T follicular helper cell (primary cell): Measurements from ENCODE around the gene HOOK2.

ENCODE experiments used
- DNase-seq: peaks from one replicate; pipeline ENCODE4 v3.0.0-alpha.2; 2020; ENCODE audit warnings: low read depth

Gene HOOK2

DNA sequence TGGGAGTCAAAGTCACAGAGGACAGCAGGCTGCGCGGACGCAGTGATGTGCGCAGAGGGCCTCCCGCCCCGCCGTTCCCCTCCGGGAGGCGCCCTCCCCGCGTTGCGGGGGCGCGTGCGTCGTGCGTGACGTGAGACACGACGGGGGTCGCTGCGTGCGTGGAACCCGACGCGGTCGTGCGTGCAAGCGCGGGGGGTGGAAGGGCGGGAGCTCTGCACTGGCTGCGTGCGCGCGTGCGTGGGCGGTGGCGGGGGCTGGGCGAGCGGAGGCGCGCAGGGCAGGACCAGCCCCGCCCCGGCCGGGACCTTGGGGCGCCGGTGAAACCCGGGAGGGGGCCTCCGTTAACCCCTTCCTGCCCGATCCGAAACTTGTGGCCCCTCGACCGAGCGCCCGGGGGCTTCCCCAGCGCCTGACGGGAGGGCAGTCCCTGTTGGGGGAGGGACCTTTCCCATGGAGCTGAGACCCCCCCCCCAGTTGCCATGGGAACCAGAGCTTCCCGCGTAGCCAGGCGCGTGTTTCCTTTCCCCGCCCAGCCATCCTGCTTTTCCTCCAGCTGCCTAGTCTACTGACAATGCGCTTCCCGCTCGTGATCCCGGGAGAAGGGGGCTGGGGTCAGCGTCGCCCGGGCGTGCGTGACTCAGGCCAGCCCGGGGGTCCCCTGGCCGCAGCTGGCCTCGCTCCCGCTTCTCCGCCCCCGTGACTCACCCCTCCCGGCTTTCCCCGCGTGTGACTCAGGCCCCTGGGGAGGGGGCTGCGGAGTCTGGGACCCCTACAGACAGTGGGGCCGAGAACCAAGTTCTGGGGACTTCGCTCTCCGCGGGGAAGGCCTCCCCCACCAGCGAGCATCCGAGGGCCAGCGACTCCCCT lies 7.3 kb upstream of the HOOK2 start:
- peak; percentile 97 for DNase-seq

- DNase-seq: no peak
Observed at GRCh38 chr19:12782174-12782423, 6.7 kb upstream of the HOOK2 start.

DNA sequence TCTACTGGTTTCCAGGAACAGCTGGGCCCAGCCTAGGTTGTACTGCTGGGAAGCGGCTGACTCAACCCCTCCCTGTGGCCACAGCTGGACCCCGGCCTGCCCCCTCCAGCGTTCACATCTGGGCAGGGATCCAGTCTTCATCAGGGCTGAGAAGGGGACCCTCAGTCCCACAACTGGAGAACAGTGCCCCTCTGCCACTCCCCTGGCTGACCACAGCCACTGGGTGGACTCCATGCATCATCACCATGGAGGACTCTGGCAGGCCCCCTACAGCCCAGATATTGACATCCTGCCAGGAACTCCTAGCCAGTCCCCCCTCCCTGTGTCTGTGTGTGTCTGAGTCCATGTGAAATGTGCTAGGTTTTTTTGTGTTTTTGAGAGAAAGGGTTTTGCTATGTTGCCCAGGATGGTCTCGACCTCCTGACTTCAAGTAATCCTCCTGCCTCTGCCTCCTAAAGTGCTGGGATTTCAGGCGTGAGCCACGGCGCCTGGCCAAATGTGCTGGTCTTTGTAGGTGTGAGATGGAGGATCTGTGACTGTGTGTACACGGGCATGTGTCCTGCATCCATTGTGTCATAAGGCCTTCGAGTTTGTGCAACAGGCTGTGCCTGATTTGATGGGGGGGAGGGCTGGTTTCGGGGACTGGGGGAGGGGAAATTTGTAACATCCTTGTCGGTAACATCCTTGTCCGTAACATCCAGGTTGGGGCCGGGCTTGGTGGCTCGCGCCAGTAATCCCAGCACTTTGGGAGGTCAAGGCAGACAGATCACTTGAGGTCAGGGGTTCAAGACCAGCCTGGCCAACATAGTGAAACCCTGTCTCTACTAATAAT lies 4.0 kb upstream of the HOOK2 start:
- no peak for DNase-seq

DNA sequence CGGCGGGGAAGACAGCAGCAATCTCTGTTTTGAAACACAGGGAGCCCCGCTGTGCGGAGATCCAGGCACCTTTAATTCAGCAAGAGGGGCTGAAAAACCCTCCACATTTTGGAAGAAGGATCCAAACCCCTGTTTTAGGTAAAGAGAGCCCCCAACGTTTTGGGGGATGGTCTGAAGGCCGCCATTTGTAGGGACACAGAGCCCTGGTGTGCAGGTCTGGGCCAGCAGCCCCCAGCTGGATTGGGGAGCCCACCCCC lies 3.5 kb upstream of the HOOK2 start:
- DNase-seq: no peak

GRCh38 chr19:12778017-12778904 lies 2.9 kb upstream of the HOOK2 start:
- no peak for DNase-seq

DNA sequence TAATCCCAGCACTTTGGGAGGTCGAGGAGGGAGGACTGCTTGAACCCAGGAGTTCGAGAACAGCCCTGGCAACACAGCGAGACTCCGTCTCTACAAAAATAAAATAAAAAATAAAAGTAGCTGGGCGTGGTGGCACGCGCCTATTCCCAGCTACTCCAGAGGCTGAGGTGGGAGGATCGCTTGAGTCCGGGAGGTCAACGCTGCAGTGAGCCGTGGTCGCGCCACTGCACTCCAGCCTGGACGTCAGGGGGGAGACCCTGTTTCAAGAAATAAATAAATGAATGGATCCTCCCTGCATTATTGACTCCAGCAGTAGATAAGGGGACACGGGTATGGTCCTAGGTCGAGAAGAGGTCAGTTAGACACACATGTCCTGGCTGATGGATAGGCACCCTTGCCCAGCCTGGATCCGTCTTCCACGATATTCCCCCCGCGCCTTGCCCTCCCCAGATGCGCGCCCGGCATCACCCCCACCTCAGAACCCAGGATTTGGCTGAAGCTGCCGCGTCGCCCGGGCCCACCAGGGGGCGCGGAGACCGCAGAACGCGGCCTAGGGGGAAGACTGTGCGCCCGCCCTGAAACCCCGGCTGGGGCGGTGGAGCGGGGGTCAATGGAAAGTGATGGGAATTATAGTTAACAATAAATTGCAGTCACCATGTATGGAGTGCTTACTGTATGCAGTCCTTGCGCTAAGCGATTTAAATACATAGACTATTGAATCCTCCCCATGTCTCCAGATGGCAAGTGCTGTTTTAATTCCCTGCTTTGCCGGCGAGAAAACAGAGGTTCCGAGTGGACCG lies 2.1 kb upstream of the HOOK2 start:
- DNase-seq: peak; percentile 70

DNA sequence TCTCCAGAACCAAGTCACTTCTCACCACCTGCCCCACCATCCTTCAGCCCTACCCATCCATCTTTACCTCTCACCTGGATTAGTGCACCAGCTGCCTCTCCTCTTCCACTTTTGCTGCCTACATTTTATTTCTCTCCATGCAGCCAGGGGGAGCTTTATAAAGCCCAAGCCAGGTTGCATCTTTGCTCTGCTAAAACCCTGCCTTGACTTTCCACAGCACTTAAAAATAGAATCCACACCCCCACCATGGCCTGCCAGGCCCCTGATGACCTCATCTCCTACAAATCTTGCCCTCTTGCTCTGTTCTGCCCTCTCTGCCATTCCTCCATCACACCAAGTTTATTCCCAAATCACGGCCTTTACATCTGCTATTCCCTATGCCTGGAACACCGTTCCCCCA lies 1.8 kb downstream of the HOOK2 start:
- no peak for DNase-seq

GRCh38 chr19:12772323-12772722 lies 3.0 kb downstream of the HOOK2 start:
- DNase-seq: no peak

GRCh38 chr19:12770922-12771321 lies 4.4 kb downstream of the HOOK2 start:
- DNase-seq: no peak

- DNase-seq: no peak
Observed at GRCh38 chr19:12769689-12770088, 5.7 kb downstream of the HOOK2 start.

DNA sequence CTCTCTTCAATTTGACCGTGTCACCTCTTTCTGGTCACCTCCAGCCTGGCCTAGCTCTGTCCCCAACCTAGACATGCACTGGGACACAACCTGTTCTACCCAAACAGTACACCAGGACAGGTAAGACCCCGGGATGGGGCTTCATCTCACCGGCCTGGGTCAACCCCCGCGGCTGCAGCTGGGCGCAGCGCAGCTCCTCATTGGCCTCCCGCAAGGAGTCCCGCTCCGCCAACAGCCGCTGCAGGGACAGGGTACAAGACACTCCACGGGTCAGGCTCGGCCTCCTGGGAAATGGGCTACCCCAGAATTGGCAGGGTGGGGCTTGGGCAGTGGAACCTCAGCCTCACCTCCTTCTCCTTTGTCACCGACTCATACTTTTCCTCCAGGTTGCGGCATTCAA lies 7.7 kb downstream of the HOOK2 start:
- no peak for DNase-seq

DNA sequence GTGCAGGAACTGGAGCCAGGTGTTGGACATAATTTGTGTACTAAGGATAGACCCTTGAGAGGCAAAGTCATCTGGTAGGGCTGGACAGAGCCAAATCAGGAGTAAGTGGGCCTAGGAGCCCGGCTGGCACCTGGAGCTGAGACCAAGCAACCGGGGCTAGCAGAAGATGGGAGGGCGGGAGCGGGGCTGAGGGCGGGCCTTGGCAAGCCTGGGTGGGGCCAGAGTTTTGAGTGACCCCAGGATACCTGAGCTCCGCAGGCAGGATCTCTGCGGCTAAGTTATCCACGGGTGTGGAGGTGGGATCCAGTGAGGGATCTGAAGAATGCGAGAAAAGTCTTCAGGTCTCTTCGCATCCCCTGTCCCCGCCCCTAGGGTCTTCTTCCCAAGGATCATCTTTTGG lies 8.2 kb downstream of the HOOK2 start:
- no peak for DNase-seq

- no peak for DNase-seq
Observed at GRCh38 chr19:12766051-12766521, 9.3 kb downstream of the HOOK2 start.

GRCh38 chr19:12764698-12765097 lies 10.7 kb downstream of the HOOK2 start:
- DNase-seq: no peak

DNA sequence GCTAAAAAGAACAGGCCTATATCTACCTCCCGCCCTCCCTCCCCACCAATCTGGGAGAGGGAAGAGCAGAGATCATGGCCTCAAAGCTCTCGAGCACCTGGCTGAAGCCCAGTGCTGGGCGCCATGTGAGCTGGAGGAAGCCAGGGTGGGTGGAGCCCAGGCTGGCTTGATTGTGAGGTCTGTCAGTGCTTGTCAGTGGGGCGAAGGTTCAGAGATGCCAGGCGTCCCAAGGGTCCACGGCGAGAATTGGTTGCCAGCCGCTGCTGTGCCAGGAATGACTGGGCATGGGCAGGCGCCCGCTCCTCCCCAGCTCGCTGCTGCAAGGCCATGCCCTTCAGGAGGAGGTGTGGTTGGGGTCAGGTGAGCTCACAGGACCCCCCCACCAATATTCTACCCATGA lies 12.3 kb downstream of the HOOK2 start:
- DNase-seq: no peak

DNA sequence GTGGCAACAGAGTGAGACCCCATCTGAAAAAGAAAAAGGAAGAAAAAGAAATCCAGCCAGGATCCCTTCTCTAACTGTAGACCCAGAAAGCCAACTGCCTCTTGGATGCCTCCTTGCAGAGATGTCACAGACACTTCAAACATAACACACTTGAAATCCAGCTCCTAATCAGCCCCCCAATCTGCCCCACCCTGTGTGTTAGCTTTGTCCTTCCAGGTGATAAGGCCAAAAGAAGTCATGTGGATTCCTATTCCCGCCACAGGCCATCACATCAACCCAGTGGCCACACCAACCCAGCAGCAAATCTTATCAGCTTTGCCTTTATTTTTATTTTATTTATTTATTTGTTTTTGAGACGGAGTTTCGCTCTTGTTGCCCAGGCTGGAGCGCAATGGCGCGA lies 15.7 kb downstream of the HOOK2 start:
- DNase-seq: no peak

DNA sequence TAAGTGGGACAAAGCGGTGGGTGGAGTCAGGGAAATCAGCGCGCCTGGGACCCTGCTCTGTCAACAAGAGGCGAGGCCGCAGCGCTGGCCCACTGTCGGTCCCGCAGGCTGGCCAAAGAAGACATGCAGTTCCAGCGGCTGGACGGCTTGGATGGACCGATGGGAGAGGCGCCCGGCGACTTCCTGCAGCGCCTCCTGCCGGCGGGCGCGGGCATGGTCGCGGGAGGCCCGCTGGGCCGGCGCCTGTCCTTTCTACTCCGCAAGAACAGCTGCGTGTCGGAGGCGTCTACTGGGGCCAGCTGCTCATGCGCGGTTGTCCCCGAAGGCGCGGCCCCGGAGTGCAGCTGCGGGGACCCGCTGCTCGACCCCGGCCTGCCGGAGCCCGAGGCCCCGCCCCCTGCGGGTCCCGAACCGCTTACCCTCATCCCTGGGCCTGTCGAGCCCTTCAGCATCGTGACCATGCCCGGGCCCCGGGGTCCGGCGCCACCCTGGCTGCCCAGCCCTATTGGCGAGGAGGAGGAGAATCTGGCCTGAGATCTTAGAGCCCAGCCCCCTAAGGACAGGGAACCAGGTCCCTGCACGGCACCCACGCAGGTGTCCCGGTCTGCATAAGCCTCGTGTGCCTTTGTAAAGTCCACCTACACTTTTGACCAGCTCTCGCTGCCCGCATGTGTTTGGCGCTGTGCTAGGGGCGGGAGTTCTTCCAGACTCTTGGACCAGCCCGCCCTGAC lies 17.6 kb downstream of the HOOK2 start:
- DNase-seq: peak; percentile 40

GRCh38 chr19:12756150-12756883 lies 19.0 kb downstream of the HOOK2 start:
- DNase-seq: no peak

DNA sequence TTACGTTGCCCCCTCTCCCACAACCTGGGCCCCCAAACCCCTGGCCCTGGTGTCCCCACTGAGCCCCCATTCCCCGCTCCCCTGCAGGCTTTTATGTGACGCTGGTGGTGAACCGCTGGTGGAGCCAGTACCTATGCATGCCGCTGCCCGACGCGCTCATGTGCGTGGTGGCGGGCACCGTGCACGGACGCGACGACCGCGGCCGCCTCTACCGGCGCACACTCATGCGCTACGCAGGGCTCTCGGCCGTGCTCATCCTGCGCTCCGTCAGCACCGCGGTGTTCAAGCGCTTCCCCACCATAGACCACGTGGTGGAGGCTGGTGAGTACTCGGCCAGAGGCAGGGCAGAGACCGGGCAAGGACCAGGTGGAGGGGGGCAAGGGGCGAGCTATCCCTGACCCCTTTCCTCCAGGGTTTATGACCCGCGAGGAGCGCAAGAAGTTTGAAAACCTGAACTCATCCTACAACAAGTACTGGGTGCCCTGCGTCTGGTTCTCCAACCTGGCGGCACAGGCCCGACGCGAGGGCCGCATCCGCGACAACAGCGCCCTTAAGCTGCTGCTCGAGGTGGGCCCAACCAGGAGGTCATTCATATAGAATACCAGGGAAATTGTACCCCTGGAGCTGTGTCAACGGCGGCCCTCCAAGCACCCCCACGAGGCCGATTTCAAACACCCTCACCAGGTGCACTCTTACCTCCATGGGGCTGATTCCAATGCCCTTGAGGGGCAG lies 20.7 kb downstream of the HOOK2 start:
- no peak for DNase-seq
